GM19397 (cell line): ENCODE data around the gene EFCAB11.

Experiments
- ATAC-seq: cut with Tn5 transposase; IDR thresholded peaks from one replicate; pipeline ENCODE4 v1.9.1; 2021; ENCODE audit warnings: mild to moderate bottlenecking, moderate library complexity; ENCODE audit not compliant: unreplicated experiment

Gene EFCAB11

GRCh38 chr14:89957791-89958190, 3.3 kb upstream of the EFCAB11 start:
- no peak for ATAC-seq

- ATAC-seq = no peak
These were observed 2.8 kb upstream of the EFCAB11 start for GRCh38 chr14:89957376-89957775.

GRCh38 chr14:89956661-89957009, 2.1 kb upstream of the EFCAB11 start:
- no peak for ATAC-seq

GRCh38 chr14:89955745-89956660, 1.5 kb upstream of the EFCAB11 start, which contains the start of gene TDP1:
Gene TDP1 (plus strand): TSS chr14:89955927. CDS start chr14:89963115, 7,188 bp downstream.
- peak; percentile 65 for ATAC-seq

- peak; percentile 18 for ATAC-seq
These were observed 653 bp upstream of the EFCAB11 start for GRCh38 chr14:89955022-89955744.

GRCh38 chr14:89953602-89954001, 928 bp downstream of the EFCAB11 start:
- ATAC-seq = no peak

GRCh38 chr14:89952576-89952975, 2.0 kb downstream of the EFCAB11 start:
- no peak for ATAC-seq

- ATAC-seq = no peak
These were observed 7.2 kb downstream of the EFCAB11 start for GRCh38 chr14:89947344-89947743.

GRCh38 chr14:89941830-89942377, 12.6 kb downstream of the EFCAB11 start:
- no peak for ATAC-seq

GRCh38 chr14:89936654-89937185, 17.8 kb downstream of the EFCAB11 start:
- ATAC-seq = no peak

- ATAC-seq = no peak
These were observed 21.5 kb downstream of the EFCAB11 start for GRCh38 chr14:89933002-89933401.

GRCh38 chr14:89927186-89927865, 27.2 kb downstream of the EFCAB11 start:
- ATAC-seq = no peak

GRCh38 chr14:89926694-89927093, 27.8 kb downstream of the EFCAB11 start:
- ATAC-seq = no peak

- ATAC-seq = no peak
These were observed 30.3 kb downstream of the EFCAB11 start for GRCh38 chr14:89924268-89924667.

- ATAC-seq = no peak
These were observed 32.3 kb downstream of the EFCAB11 start for GRCh38 chr14:89922031-89922907.

- no peak for ATAC-seq
These were observed 33.2 kb downstream of the EFCAB11 start for GRCh38 chr14:89921346-89921745.

GRCh38 chr14:89920056-89920455, 34.5 kb downstream of the EFCAB11 start:
- no peak for ATAC-seq

- no peak for ATAC-seq
These were observed 35.8 kb downstream of the EFCAB11 start for GRCh38 chr14:89918721-89919120.

GRCh38 chr14:89915114-89915878, 39.2 kb downstream of the EFCAB11 start:
- ATAC-seq = no peak
